ENCODE results near the gene VWA5B1. TPM values are rescaled to one million over a fixed set of nuclear protein-coding genes. Genes with fewer than 3 reads are reported as not detected.

VWA5B1 gene
- total RNA-seq, 1 donor from 2014 or later: not detected

- Histone ChIP-seq H3K4me3 (no peak overlapping the region), H3K27ac (no peak overlapping the region), H3K36me3 (no peaks in the 10 kb centered on the region), H3K27me3 (no peaks in the 10 kb centered on the region), H3K4me1 (no peaks in the 10 kb centered on the region), H3K9me3 (no peaks in the 10 kb centered on the region)
- no peak for TF ChIP-seq CTCF (IDR thresholded peaks at IDR 0.05)
- no peak for TF ChIP-seq POLR2AphosphoS5 (IDR thresholded peaks at IDR 0.05; ENCODE audit: insufficient read depth in 1 of 2, low read depth in 1 of 2)
- no peak for TF ChIP-seq POLR2A (IDR thresholded peaks at IDR 0.05)
- intact Hi-C loops (cut with DNase I): no loop called here
- DNase-seq (ENCODE audit: extremely low spot score in 2 of 2): no peak
Observed at GRCh38 chr1:20312310-20312709, 21.6 kb downstream of the VWA5B1 start.

GRCh38 chr1:20312818-20313217, 22.1 kb downstream of the VWA5B1 start:
- H3K9me3 ChIP-seq: no peaks in the 10 kb centered on the region
- no peak overlapping the region for H3K4me3 ChIP-seq
- intact Hi-C loops (cut with DNase I): no loop called here
- H3K27ac ChIP-seq: no peak overlapping the region
- no peaks in the 10 kb centered on the region for H3K36me3 ChIP-seq
- no peaks in the 10 kb centered on the region for H3K4me1 ChIP-seq
- no peaks in the 10 kb centered on the region for H3K27me3 ChIP-seq
- TF ChIP-seq POLR2A (IDR thresholded peaks at IDR 0.05) (no peak), CTCF (IDR thresholded peaks at IDR 0.05) (no peak), POLR2AphosphoS5 (IDR thresholded peaks at IDR 0.05; ENCODE audit: insufficient read depth in 1 of 2, low read depth in 1 of 2) (no peak)
- no peak for DNase-seq (ENCODE audit: extremely low spot score in 2 of 2)

- Histone ChIP-seq H3K4me1 (no peaks in the 10 kb centered on the region), H3K4me3 (no peak overlapping the region), H3K27me3 (no peaks in the 10 kb centered on the region), H3K36me3 (no peaks in the 10 kb centered on the region), H3K9me3 (no peaks in the 10 kb centered on the region), H3K27ac (no peak overlapping the region)
- DNase-seq (ENCODE audit: extremely low spot score in 2 of 2): no peak
- TF ChIP-seq POLR2A (IDR thresholded peaks at IDR 0.05) (no peak), POLR2AphosphoS5 (IDR thresholded peaks at IDR 0.05; ENCODE audit: insufficient read depth in 1 of 2, low read depth in 1 of 2) (no peak), CTCF (IDR thresholded peaks at IDR 0.05) (no peak)
- intact Hi-C loops (cut with DNase I): no loop called here
Observed at GRCh38 chr1:20317471-20317870, 26.8 kb downstream of the VWA5B1 start.

- TF ChIP-seq POLR2AphosphoS5 (IDR thresholded peaks at IDR 0.05; ENCODE audit: insufficient read depth in 1 of 2, low read depth in 1 of 2) (no peak), POLR2A (IDR thresholded peaks at IDR 0.05) (no peak), CTCF (IDR thresholded peaks at IDR 0.05) (no peak)
- H3K27me3 ChIP-seq: no peaks in the 10 kb centered on the region
- H3K4me3 ChIP-seq: no peak overlapping the region
- no peaks in the 10 kb centered on the region for H3K36me3 ChIP-seq
- no peak for DNase-seq (ENCODE audit: extremely low spot score in 2 of 2)
- no peaks in the 10 kb centered on the region for H3K4me1 ChIP-seq
- H3K27ac ChIP-seq: no peak overlapping the region
- intact Hi-C loops (cut with DNase I): no loop called here
- no peaks in the 10 kb centered on the region for H3K9me3 ChIP-seq
Observed at GRCh38 chr1:20318521-20318920, 27.8 kb downstream of the VWA5B1 start.

GRCh38 chr1:20318971-20319370, 28.3 kb downstream of the VWA5B1 start:
- Histone ChIP-seq H3K27ac (no peak overlapping the region), H3K36me3 (no peaks in the 10 kb centered on the region), H3K27me3 (no peaks in the 10 kb centered on the region), H3K9me3 (no peaks in the 10 kb centered on the region), H3K4me3 (no peak overlapping the region), H3K4me1 (no peaks in the 10 kb centered on the region)
- no peak for DNase-seq (ENCODE audit: extremely low spot score in 2 of 2)
- intact Hi-C loops (cut with DNase I): no loop called here
- no peak for TF ChIP-seq CTCF (IDR thresholded peaks at IDR 0.05)

Measured in vagina (tissue), 2 donors.